GM18517 (cell line): Measurements from ENCODE around the gene PODNL1.
"Not testable (repeated sequence)": the region's sequence is repeated elsewhere in the genome, so short reads cannot be mapped to it uniquely, and the experiment has no call there.

Experiments
- ATAC-seq: cut with Tn5 transposase; IDR thresholded peaks from one replicate; pipeline ENCODE4 v1.9.1; 2021; ENCODE audit warnings: mild to moderate bottlenecking, moderate library complexity; ENCODE audit not compliant: unreplicated experiment

The PODNL1 gene

DNA sequence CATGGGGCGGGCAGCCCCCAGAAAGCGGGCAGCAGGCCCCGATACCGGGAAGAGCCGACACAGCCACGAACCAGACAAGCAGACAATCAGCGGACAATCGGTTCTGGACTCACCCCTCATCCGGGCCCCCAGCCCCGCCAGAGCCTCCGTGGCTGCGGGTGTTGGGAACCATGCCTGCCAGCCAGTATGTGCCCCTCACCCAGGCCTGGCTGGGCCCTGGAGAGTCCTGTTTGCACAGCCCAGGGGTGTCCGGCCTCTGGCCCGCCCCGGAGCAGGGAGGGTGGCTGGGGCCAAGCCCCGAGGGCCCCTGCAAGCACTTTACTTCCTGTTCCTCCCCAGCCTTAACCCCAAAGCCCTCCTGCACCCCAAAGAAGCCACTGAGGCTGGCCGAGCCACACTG, 7.8 kb downstream of the PODNL1 start:
- no peak for ATAC-seq

DNA sequence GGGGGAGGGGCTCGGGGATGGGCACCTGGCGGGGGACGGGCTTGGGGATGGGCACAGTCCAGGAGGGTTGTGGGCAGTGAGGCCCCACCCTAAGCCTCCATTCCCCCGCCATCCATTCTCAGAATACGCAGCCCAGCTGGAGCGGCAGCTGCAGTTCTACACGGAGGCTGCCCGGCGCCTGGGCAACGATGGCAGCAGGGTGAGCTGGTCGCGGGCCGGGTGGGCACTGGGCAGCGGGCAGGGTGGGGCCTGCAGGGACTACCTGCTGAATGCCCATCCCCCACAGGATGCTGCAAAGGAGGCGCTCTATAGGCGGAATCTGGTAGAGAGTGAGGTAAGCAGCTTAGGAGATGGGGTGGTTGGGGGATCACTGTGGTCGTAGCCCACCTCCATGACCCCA, 8.3 kb downstream of the PODNL1 start:
- ATAC-seq, result no peak

- ATAC-seq, result no peak
Observed at GRCh38 chr19:13929340-13929739, 8.9 kb downstream of the PODNL1 start.

- ATAC-seq, result no peak
Observed at GRCh38 chr19:13926715-13927114, 11.5 kb downstream of the PODNL1 start.

DNA sequence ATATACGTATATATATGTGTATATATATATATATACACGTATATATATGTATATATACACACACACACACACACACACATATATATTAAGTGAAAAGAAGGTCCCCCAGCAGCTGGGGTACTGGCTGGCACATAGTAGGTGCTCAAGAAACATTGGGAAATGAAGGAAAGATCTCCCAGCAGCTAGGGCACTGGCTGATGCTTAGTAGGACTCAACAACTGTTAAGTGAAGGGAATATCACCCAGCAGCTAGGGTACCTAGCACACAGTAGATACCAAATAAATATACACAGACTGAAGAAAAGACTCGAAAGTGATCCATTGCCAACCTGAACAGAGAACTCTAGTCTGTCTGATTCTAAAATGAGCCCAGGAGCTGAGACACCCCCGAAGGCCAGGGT, 12.2 kb downstream of the PODNL1 start:
- no peak for ATAC-seq

DNA sequence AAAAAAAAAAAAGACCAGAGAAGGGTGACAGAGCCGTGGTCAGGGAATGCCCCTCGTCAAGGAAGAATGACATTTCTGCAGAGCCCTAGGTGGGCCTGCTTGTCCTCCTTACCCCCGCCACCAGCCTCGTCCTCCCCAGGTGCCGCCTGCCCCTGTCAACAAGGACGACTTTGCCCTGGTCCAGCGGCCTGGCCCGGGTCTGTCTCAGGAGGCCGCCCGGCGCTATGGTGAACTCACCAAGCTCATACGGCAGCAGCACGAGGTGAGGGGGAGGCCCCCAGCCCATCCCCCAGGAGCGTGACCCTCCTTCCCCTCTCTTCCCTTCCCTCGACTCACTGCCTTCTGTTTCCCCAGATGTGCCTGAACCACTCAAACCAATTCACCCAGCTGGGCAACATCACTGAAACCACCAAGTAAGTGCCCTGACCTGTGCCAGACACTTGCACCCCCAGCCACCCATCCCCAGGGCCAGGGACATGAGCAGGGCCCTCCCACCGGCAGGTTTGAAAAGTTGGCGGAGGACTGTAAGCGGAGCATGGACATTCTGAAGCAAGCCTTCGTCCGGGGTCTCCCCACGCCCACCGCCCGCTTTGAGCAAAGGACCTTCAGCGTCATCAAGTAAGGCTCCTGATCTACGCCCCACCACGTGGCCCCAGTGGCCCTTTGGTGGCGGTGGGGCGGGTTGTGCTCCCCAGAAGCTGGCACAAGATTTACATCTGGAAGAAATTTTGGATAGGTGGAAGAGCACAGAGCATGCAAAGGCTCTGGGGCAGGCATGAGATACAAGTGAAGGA, 14.8 kb downstream of the PODNL1 start:
- ATAC-seq, result no peak

- ATAC-seq, result not testable (repeated sequence)
Observed at GRCh38 chr19:13922118-13922517, 16.1 kb downstream of the PODNL1 start.

DNA sequence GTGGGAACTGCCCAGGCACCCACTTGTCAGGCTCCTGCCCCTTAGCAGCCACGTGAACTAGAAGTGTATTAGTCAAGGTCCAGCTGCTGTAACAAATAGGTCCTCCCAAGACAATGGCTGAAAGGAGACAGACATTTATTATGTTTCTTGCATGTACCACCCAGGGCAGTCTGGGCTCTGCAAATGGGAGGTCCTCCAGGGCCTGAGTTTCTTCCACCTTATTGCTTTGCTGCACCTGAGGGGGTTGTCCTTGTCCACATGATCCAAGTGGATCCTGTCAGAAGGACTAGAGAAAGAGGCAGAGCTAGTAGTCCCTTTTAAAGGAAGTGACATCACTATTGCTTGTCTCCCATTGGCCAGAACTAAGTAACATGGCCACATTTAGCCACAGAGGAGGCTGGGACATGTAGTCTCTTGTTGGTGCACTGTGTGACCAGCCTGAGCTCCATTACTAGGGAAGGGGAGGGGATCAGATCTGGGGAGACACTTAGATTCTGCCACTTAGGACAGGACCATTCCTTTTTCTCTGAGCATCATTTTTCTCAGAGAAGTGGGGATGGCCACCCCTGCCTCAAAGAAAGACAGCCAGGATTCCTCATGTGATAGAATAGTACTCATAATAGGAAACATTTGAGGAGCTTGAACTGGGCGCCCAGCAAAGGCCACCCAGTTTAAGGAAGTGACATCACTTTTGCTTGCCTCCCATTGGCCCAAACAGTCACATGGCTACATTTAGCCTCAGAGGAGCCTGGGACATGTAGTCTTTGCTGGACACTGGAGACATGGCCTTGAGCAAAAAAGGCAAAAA, 17.1 kb downstream of the PODNL1 start:
- no peak for ATAC-seq

DNA sequence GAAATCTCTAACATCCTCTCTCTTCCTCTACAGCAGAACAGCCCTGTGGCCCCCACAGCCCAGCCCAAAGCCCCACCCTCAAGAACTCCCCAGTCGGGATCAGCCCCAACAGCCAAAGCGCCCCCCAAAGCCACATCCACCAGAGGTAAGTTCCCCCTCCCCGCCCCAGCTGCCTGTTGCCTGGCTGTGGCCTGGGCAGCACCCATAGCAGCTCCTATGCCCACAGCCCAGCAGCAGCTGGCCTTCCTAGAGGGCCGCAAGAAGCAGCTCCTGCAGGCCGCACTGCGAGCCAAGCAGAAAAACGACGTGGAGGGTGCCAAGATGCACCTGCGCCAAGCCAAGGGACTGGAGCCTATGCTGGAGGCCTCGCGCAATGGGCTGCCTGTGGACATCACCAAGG, 17.7 kb downstream of the PODNL1 start:
- no peak for ATAC-seq

DNA sequence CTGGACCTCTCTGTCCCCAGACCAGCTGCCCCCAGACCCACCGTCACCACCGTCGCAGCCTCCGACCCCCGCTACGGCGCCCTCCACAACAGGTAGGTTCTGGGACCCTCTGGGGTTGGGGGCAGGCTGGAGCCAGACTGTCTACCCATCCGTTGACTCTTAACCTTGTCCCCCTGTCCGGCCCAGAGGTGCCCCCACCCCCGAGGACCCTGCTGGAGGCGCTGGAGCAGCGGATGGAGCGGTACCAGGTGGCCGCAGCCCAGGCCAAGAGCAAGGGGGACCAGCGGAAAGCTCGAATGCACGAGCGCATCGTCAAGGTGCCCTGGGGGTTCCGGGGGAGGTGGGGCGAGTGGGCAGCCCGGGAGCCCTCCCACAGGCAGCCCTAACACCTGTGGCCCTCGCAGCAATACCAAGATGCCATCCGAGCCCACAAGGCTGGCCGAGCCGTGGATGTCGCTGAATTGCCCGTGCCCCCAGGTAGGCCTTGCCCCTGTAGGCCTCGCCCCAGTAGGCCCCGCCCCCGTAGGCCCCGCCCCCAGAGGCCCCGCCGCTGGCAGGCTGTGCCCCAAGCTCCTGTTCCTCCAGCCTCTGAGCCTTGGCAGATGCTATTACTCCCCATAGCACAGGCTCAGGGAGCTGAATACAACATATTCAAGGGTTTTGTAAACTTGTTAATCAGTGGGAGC, 19.3 kb downstream of the PODNL1 start:
- no peak for ATAC-seq

GRCh38 chr19:13917888-13918406, 20.3 kb downstream of the PODNL1 start:
- no peak for ATAC-seq

GRCh38 chr19:13914777-13915176, 23.4 kb downstream of the PODNL1 start:
- no peak for ATAC-seq

DNA sequence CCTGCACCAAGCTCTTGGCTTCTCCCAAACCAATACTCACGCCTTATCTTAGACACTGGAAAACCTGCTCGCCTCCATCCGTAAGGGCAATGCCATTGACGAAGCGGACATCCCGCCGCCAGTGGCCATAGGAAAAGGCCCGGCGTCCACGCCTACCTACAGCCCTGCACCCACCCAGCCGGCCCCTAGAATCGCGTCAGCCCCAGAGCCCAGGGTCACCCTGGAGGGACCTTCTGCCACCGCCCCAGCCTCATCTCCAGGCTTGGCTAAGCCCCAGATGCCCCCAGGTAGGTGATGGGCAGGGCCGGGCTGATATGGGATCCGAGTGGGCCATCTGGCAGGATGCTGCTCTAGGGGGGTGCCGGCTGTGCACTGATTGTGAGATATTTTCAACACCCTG, 24.9 kb downstream of the PODNL1 start:
- ATAC-seq, result no peak

DNA sequence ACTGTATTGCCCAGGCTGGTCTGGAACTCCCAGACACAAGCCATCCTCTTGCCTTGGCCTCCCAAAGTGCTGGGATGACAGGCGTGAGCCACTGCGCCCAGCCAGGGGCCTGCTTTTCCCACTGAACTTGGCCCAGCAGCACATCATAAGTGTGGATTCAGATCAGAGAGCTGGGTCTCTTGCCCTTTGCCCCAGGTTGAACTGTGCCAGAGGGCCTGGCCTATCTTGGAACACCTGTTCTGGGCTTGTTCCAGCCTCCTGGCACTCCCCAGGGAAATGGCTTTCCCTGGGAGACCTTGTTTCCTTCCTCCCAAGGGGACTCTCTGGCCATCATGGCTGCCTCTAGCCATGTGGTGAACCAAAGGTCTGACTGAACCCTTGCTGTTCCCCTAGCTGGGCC, 28.8 kb downstream of the PODNL1 start:
- no peak for ATAC-seq

DNA sequence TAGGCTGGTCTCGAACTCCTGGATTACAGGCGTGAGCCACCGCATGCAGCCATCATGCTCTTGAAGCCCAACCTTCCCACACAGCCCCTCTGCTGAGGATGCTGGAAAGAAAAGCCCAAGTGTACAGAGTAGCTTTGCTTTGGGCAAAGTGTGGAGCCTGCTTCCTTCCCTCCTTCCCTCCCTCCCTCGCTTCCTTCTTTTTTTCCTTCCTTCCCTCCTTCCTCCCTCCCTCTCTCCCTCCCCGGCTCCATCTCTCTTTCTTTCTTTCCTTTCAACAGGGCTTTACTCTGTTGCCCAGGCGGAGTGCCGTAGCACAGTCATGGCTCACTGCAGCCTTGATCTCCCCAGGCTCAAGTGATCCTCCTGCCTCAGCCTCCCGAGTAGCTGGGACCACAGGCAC, 29.5 kb downstream of the PODNL1 start:
- ATAC-seq, result no peak

DNA sequence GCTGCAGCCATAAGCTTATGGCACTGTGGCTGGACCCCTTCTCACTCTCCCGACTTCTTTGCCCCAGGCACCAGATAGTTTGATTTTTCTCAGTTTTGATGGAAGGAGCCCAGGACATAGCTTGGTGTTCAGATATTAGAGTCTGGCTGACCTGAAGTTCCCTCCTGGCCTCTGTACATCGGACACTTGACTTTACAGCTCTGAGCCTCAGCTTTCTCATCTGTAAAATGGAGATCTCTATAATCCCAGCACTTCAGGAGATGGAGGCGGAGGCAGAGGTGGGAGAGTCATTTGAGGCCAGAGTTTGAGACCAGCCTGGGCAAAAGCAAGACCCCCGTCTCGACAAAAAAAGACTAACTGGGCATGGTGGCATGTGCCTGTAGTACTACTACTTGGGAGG, 31.3 kb downstream of the PODNL1 start:
- no peak for ATAC-seq

DNA sequence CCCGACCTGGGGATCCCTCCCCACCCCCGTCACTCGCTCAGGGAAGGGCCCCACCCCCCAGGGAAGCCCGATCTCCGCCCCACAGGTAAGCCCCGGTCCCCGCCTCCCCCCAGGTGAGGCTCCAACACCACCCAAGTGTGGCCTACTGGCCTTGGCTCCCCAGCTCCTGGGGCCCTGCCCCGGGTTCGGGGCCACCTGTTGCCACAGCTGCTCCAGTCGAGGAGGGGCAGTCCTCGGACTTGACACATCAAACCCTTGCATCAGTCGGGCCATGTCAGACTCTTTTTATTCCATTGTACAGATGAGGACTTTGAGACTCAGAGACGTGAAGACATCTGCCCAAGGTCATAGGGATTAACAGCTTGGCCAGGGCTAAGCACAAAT, 31.7 kb downstream of the PODNL1 start:
- ATAC-seq, result no peak

DNA sequence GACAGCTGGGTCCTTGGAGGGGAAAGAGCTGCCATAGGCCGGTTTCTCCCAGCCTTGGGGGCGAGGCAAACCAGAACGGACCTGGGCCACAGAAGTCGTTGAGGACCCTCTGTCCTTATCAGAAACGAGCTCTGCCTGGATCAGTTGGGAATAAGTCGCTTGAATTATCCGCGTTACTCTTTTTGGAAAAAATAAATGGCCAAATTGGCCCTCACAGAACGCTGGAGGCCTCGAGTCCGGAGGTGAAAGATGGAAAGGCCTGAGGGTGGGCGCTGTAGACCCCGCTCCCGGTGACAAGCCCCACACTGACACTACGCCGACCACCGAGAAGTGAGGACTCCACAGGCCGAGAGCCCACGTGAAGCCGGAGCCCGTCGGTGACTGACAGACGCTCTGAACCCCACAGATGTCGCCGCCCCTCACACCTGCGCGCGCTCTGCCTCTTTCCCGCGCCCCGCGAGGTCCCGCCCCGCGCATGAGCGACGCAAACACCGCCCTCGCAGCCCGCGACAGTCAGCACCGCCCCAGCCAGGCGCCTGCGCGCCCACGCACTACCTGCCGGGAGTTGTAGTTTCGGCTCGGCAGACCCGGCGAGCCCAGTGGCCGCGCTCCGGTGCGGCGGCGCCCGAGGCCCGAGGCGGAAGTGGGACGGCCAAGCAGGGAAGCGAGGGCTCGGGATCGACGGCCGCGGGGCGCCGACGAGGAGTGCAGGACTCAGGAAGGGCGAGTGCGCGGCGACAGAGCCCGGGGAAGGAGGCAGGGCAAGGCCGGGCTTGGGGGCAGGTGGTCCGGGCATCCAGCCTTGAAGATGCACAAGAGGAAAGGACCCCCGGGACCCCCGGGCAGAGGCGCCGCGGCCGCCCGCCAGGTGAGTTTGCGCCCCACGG, 32.3 kb downstream of the PODNL1 start, which contains the start of the genes BRME1 and CC2D1A:
Gene BRME1, minus strand, starts transcription at position 484 of the 887 bp plus-strand sequence. CDS start 1,225 bp downstream, outside the sequence.
Gene CC2D1A, plus strand, starts transcription at position 568 of the 887 bp plus-strand sequence. Its CDS starts 241 bp downstream, at position 809.
- ATAC-seq, result no peak

- ATAC-seq, result no peak
Observed at GRCh38 chr19:13902993-13903555, 35.1 kb downstream of the PODNL1 start.
